ENCODE results near the gene NFATC2IP.

- TF ChIP-seq CTCF (conservative IDR thresholded peaks at IDR 0.05) (no peak), ZFX (IDR thresholded peaks at IDR 0.05) (no peak)
These were observed 48.8 kb downstream of the NFATC2IP start for GRCh38 chr16:28999577-28999976.

Measured in C4-2B (cell line).